Kidney (tissue), 14 donors: ENCODE measurements around the gene MYCBP2. TPM values are rescaled to one million over a fixed set of nuclear protein-coding genes. Genes with fewer than 3 reads are reported as not detected.
"Not testable (repeated sequence)": the region's sequence is repeated elsewhere in the genome, so short reads cannot be mapped to it uniquely, and the experiment has no call there.

Source experiments
- DNase-seq, 5 donors: peaks; one replicate each; pipeline ENCODE4 v3.0.0-alpha.2; 2013 to 2020
- FAIRE-seq: peaks from 2 replicates; lab custom pipeline; 2012; peaks lifted over from hg19 to GRCh38; lab: Jason Lieb, UNC
- H3K27ac ChIP-seq, 2 donors: one replicate each; pipeline ENCODE4 v1.7.0; 2013; ENCODE audit warnings: low read depth in 2 of 2, low read length in 2 of 2, inconsistent platforms in 1 of 2
- H3K27me3 ChIP-seq: one replicate; pipeline ENCODE4 v1.7.1; 2013; ENCODE audit warnings: low read length, inconsistent platforms; ENCODE audit not compliant: control insufficient read depth, insufficient read depth
- H3K36me3 ChIP-seq, 3 donors: one replicate each; pipeline versions ENCODE4 v1.7.0 to v1.7.1; 2013; ENCODE audit warnings: low read length in 3 of 3, control low read depth in 1 of 3, inconsistent platforms in 1 of 3; ENCODE audit not compliant: insufficient read depth in 3 of 3, control insufficient read depth in 2 of 3
- H3K4me1 ChIP-seq, 3 donors: one replicate each; pipeline versions ENCODE4 v1.7.0 to v1.7.1; 2013; ENCODE audit warnings: low read length in 3 of 3, inconsistent platforms in 1 of 3, low read depth in 1 of 3; ENCODE audit not compliant: control insufficient read depth in 2 of 3, insufficient read depth in 2 of 3
- H3K4me3 ChIP-seq, 3 donors: one replicate each; pipeline versions ENCODE4 v1.7.0 to v1.8.1; 2013; ENCODE audit warnings: low read length in 3 of 3, control low read depth in 1 of 3, inconsistent platforms in 1 of 3
- H3K9ac ChIP-seq, 3 donors: one replicate each; pipeline versions ENCODE4 v1.7.0 to v1.7.1; 2013; ENCODE audit warnings: low read length in 3 of 3, control low read depth in 1 of 3, inconsistent platforms in 1 of 3
- H3K9me3 ChIP-seq, 3 donors: one replicate each; pipeline versions ENCODE4 v1.7.0 to v1.7.1; 2013; ENCODE audit warnings: low read length in 3 of 3, control low read depth in 1 of 3, inconsistent platforms in 1 of 3; ENCODE audit not compliant: control insufficient read depth in 2 of 3, insufficient read depth in 1 of 3
- intact Hi-C: fragments of 100-400 bp; cut with DNase I; formaldehyde crosslinking; loops from one replicate; pipeline ENCODE4 v1.11.1; 2022
- polyA plus RNA-seq: library from polyadenylated mRNA; stranded (reverse); fragments of 350-450 nt; fragmentation: Illumina TruSeq; extraction: RNeasy Lipid Tissue Mini Kit (QIAGEN cat#74804); gene quantifications from one replicate; pipeline ENCODE4 v1.2.3, GENCODE V29; 2014; ENCODE audit warnings: low read depth, low replicate concordance; ENCODE audit not compliant: insufficient read depth
- total RNA-seq: library from RNA; stranded (reverse); fragmentation: NEBNext Ultra II Directional; extraction: Animal tissue kit (Norgen Biotek cat#: 25700); gene quantifications from one replicate; pipeline ENCODE4 v1.2.1, GENCODE V29; 2021
- TF ChIP-seq, protein P1 (sequence below): IDR thresholded peaks from 3 replicates; pipeline ENCODE4 v1.5.1; 2012; ENCODE audit warnings: mild to moderate bottlenecking, moderate library complexity, borderline replicate concordance; ENCODE audit not compliant: insufficient read depth; ENCODE audit errors: extremely low read depth
- donor health status: control.
- donor health status: control.
- donor health status: control.
- donor health status: control.
- donor health status: control.
- donor health status: DM: yes; HTN: yes; CAD: no.
- donor health status: Normal renal cell carcinoma (clear cell type).

Gene MYCBP2
- total and polyA plus RNA-seq, 2 donors from 2014 or later, result 14.5 to 96.4 TPM

DNA sequence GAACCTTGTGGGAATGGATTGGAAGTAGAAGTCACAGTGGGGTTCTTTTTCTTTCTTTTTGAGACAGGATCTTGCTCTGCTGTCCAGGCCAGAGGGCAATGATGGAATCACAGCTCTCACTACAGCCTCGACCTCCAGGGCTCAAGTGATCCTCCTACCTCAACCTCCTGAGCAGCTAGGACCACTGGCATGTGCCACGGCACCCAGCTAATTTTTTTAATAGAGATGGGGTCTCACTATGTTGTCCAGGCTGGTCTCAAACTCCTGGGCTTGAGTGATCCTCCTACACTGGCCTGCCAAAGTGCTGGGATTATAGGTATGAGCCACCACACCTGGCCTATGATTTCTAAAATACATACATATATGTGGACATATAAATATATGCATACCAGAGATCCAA is 111.4 kb downstream of the MYCBP2 start:
- Histone ChIP-seq H3K4me1 (no peaks in the 10 kb centered on the region), H3K9me3 (no peaks in the 10 kb centered on the region), H3K27me3 (no peaks in the 10 kb centered on the region), H3K9ac (no peak overlapping the region), H3K27ac (no peak overlapping the region), H3K4me3 (no peak overlapping the region), H3K36me3 (peaks cover 0 to 9% (median 7%) of the 10 kb centered on the region in 3 donors)
- TF ChIP-seq, protein P1, sequence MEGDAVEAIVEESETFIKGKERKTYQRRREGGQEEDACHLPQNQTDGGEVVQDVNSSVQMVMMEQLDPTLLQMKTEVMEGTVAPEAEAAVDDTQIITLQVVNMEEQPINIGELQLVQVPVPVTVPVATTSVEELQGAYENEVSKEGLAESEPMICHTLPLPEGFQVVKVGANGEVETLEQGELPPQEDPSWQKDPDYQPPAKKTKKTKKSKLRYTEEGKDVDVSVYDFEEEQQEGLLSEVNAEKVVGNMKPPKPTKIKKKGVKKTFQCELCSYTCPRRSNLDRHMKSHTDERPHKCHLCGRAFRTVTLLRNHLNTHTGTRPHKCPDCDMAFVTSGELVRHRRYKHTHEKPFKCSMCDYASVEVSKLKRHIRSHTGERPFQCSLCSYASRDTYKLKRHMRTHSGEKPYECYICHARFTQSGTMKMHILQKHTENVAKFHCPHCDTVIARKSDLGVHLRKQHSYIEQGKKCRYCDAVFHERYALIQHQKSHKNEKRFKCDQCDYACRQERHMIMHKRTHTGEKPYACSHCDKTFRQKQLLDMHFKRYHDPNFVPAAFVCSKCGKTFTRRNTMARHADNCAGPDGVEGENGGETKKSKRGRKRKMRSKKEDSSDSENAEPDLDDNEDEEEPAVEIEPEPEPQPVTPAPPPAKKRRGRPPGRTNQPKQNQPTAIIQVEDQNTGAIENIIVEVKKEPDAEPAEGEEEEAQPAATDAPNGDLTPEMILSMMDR, result no peak
- DNase-seq (no peak), FAIRE-seq (no peak)
- intact Hi-C loops, result no loop called here

DNA sequence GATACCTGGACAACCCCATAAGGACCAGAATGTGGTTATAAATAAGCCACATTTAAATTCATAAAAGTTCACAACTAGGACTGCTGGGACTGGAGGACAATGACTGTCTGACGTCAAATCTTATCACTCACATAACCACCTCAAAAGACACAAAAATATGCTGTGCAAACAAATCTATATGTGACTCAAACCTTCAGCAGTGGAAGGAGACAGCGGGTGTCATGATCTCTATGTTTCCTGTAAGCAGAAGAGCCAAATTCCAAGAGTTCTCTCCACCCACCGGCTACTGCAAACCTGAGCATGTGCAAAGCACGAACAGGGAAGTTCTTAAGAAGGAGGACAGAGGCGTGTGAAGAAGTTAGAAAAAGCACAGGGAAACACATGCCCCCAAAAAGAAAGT is 113.2 kb downstream of the MYCBP2 start:
- Histone ChIP-seq H3K27ac (no peak overlapping the region), H3K36me3 (peaks cover 0 to 13% (median 3%) of the 10 kb centered on the region in 3 donors), H3K4me3 (no peak overlapping the region), H3K9me3 (no peaks in the 10 kb centered on the region), H3K4me1 (no peaks in the 10 kb centered on the region), H3K9ac (no peak overlapping the region), H3K27me3 (no peaks in the 10 kb centered on the region)
- DNase-seq, result no peak
- TF ChIP-seq, protein P1, result no peak
- intact Hi-C loops, result no loop called here
- no peak for FAIRE-seq

DNA sequence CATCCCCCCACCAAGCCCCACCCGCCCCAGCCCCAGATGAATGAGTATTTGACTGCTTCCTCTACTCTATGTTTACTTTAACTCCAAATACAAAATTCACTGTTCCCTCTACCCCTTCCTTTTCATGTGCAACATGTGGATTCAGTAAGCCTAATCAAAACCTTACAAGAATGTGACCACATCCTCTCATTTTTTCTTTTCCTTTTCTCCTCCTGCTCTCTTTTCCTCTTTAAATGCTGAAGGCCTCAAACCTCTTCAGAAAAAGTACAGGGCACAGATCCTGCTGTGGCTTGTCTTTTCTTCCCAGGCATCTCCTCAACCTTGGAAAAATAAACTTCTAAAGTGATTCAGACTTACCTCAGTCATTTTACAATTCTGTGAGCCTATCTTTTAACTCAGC is 119.0 kb downstream of the MYCBP2 start:
- TF ChIP-seq, protein P1, result no peak
- DNase-seq (no peak), FAIRE-seq (no peak)
- Histone ChIP-seq H3K27ac (no peak overlapping the region), H3K9me3 (no peaks in the 10 kb centered on the region), H3K4me3 (no peak overlapping the region), H3K4me1 (no peaks in the 10 kb centered on the region), H3K36me3 (peaks cover 0 to 11% (median 6%) of the 10 kb centered on the region in 3 donors), H3K9ac (no peak overlapping the region), H3K27me3 (no peaks in the 10 kb centered on the region)
- intact Hi-C loops, result no loop called here

DNA sequence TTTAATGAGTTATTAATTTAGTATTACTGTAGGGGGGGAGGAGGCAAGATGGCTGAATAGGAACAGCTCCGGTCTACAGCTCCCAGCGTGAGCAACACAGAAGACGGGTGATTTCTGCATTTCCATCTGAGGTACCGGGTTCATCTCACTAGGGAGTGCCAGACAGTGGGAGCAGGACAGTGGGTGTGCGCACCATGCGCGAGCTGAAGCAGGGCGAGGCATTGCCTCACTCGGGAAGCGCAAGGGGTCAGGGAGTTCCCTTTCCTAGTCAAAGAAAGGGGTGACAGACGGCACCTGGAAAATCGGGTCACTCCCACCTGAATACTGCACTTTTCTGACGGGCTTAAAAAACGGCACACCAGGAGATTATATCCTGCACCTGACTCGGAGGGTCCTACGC is 127.9 kb downstream of the MYCBP2 start:
- H3K27me3 ChIP-seq, H3K27ac ChIP-seq, H3K9ac ChIP-seq, intact Hi-C loops, H3K4me3 ChIP-seq, H3K4me1 ChIP-seq, FAIRE-seq, H3K9me3 ChIP-seq, DNase-seq: not testable (repeated sequence)
- H3K36me3 ChIP-seq, result peaks cover 0 to 10% (median 4%) of the 10 kb centered on the region in 3 donors
